HCT116 (cell line): ENCODE results near the gene MNT.

Experiments
- CTCF ChIP-seq, 3 experiments: fragments of 200-600 bp in 1 of 3; sonication (generic) in 1 of 3; IDR thresholded peaks in 2 of 3; conservative IDR thresholded peaks in 1 of 3; 2 replicates each; pipeline ENCODE4 v1.5.1; 2012 to 2017; ENCODE audit warnings: low read depth in 2 of 3, low read length in 2 of 3, antibody characterized with exemption in 1 of 3, borderline replicate concordance in 1 of 3, control low read depth in 1 of 3, mild to moderate bottlenecking in 1 of 3, mixed read lengths in 1 of 3, mixed run types in 1 of 3, moderate library complexity in 1 of 3; ENCODE audit not compliant: insufficient read depth in 1 of 3
- EZH2 ChIP-seq: fragments of 200-600 bp; sonication (generic); IDR thresholded peaks from 2 replicates; pipeline ENCODE4 v1.6.1; 2017; ENCODE audit warnings: antibody characterized with exemption, mixed run types
- JUND ChIP-seq: IDR thresholded peaks from 2 replicates; pipeline ENCODE4 v1.6.1; 2012
- MAX ChIP-seq: IDR thresholded peaks from 2 replicates; pipeline ENCODE4 v1.6.1; 2012
- POLR2A ChIP-seq: IDR thresholded peaks from 2 replicates; pipeline ENCODE4 v1.7.0; 2011; ENCODE audit warnings: borderline replicate concordance; ENCODE audit not compliant: insufficient read depth, insufficient read length; ENCODE audit errors: extremely low read depth
- POLR2AphosphoS5 ChIP-seq: IDR thresholded peaks from 2 replicates; pipeline ENCODE4 v1.6.1; 2011; ENCODE audit warnings: mild to moderate bottlenecking, low read depth, low read length, moderate library complexity
- SP1 ChIP-seq: IDR thresholded peaks from 2 replicates; pipeline ENCODE4 v1.6.1; 2012; ENCODE audit warnings: low read depth
- TCF7L2 ChIP-seq: IDR thresholded peaks from 2 replicates; pipeline ENCODE4 v1.7.0; 2011; ENCODE audit warnings: borderline replicate concordance, inconsistent platforms; ENCODE audit not compliant: insufficient read depth, insufficient read length; ENCODE audit errors: extremely low read depth
- ZNF274 ChIP-seq: fragments of 200-500 bp; sonication (Bioruptor generic); IDR thresholded peaks from 2 replicates; pipeline ENCODE4 v1.6.1; 2014; ENCODE audit warnings: mild to moderate bottlenecking, low read depth, low read length, inconsistent platforms

- no peak for TF ChIP-seq CTCF (IDR thresholded peaks at IDR 0.05 in 2 of 3, conservative IDR thresholded peaks at IDR 0.05 in 1 of 3; ENCODE audit: borderline replicate concordance in 1 of 3, insufficient read depth in 1 of 3, low read depth in 2 of 3, low read length in 2 of 3)
- no peak for TF ChIP-seq POLR2A
- no peak for TF ChIP-seq SP1
- no peak for TF ChIP-seq JUND
- no peak for TF ChIP-seq ZNF274
- no peak for TF ChIP-seq MAX
- no peak for TF ChIP-seq EZH2
- TF ChIP-seq POLR2AphosphoS5, result no peak
- no peak for TF ChIP-seq TCF7L2
These were observed 38.8 kb downstream of the MNT start for GRCh38 chr17:2362016-2362415.
